Heart left ventricle (tissue), 16 donors: Measurements from ENCODE around the gene ANXA10. TPM values are rescaled to one million over a fixed set of nuclear protein-coding genes. Genes with fewer than 3 reads are reported as not detected.
"Not testable (repeated sequence)": the region's sequence is repeated elsewhere in the genome, so short reads cannot be mapped to it uniquely, and the experiment has no call there.

Experiments used
- ATAC-seq, 4 donors: fragments of 200-7000 bp; cut with Tn5 transposase; one replicate each; pipeline ENCODE4 v1.9.1; 2020 to 2022; ENCODE audit warnings: moderate library complexity in 4 of 4, mild to moderate bottlenecking in 3 of 4, moderate number of reproducible peaks in 1 of 4
- DNase-seq, 5 donors: peaks; one replicate each; pipeline ENCODE4 v3.0.0-alpha.2; 2020
- H3K27ac ChIP-seq, 12 donors: fragments of 200-600 bp; sonication (generic) in 4 of 12; one replicate each; pipeline versions ENCODE4 v1.5.0 to v1.8.0; 2016 to 2022; ENCODE audit warnings: mild to moderate bottlenecking in 2 of 12
- H3K27me3 ChIP-seq, 9 donors: fragments of 200-600 bp; sonication (generic) in 2 of 9; one replicate each; pipeline versions ENCODE4 v1.5.1 to v1.8.0; 2016 to 2022; ENCODE audit warnings: mild to moderate bottlenecking in 3 of 9
- H3K36me3 ChIP-seq, 9 donors: fragments of 200-600 bp; sonication (generic) in 2 of 9; one replicate each; pipeline versions ENCODE4 v1.5.0 to v1.8.0; 2018 to 2022; ENCODE audit warnings: mild to moderate bottlenecking in 2 of 9
- H3K4me1 ChIP-seq, 12 donors: fragments of 200-600 bp; sonication (generic) in 4 of 12; one replicate each; pipeline versions ENCODE4 v1.5.0 to v1.8.0; 2016 to 2022; ENCODE audit warnings: mild to moderate bottlenecking in 3 of 12
- H3K4me3 ChIP-seq, 12 donors: fragments of 200-600 bp; sonication (generic) in 4 of 12; one replicate each; pipeline versions ENCODE4 v1.5.0 to v1.8.0; 2017 to 2022; ENCODE audit warnings: mild to moderate bottlenecking in 9 of 12, moderate library complexity in 4 of 12
- H3K9me3 ChIP-seq, 12 donors: fragments of 200-600 bp; sonication (generic) in 4 of 12; one replicate each; pipeline versions ENCODE4 v1.5.0 to v1.8.0; 2016 to 2022; ENCODE audit warnings: mild to moderate bottlenecking in 1 of 12
- CTCF ChIP-seq, 12 donors: fragments of 200-600 bp; sonication (generic) in 4 of 12; IDR thresholded peaks; one replicate each; pipeline versions ENCODE4 v1.5.0 to v1.8.0; 2018 to 2022; ENCODE audit warnings: antibody characterized with exemption in 12 of 12, mild to moderate bottlenecking in 5 of 12
- POLR2A ChIP-seq, 2 donors: fragments of 450-650 bp; IDR thresholded peaks; one replicate each; pipeline ENCODE4 v1.6.1; 2017; ENCODE audit warnings: antibody characterized with exemption in 2 of 2, mild to moderate bottlenecking in 2 of 2, moderate library complexity in 2 of 2
- WGBS, 4 donors: extraction: QIAGEN DNeasy Blood & Tissue Kit in 2 of 4; methylation state at CpG; one replicate each; pipeline versions ENCODE4 v1.1.5 to v1.1.7; 2013 to 2018; 5-methylcytosine and 5-hydroxymethylcytosine counted together
- intact Hi-C, 10 donors: fragments of 100-400 bp; cut with DNase I; formaldehyde crosslinking; loops; one replicate each; pipeline versions ENCODE4 v1.11.1 to v1.14.2; 2022
- polyA plus RNA-seq, 2 donors: library from polyadenylated mRNA; stranded (reverse); fragments of 200-250 nt; gene quantifications; one replicate each; pipeline ENCODE4 v1.2.3, GENCODE V29; 2013
- total RNA-seq, 9 donors: library from RNA; depleted of rRNA in 2 of 9; stranded (reverse); fragments of >200 nt in 2 of 9; fragmentation: NEBNext Ultra II Directional in 3 of 9; extraction: Animal tissue kit (Norgen Biotek cat#: 25700) in 3 of 9; gene quantifications; one replicate each; pipeline versions ENCODE4 v1.1.0 to v1.2.4, GENCODE V29; 2016 to 2023
- donor health status: ischemic (EF 13 %, LVEDD 7.1; RV severe dilation, severe dysfunction).
- donor health status: healthy with polysubstance abuse.
- donor health status: DM: no; HTN: yes; CAD: no.
- donor health status: DM: no; HTN: no; CAD: no.
- donor health status: ischemic (EF 25% LVEDD 6.9; RV normal size, moderate dysfunction).
- donor health status: ischemic (EF 25% LVEDD 5.7; RV mildly dilated, moderate dysfunction).
- donor health status: healthy.
- donor health status: DM: yes; HTN: yes; CAD: no.
- donor health status: ischemic (EF 35%, LVEDD 5.7; RV mildly dilated, moderate dysfunction).
- donor health status: nonischemic (EF 11% LVEDD 7.7; RV severe dilation, severe dysfunction).
- donor health status: DM: yes; HTN: yes; CAD: no.
- donor health status: PGD.
- donor health status: ischemic (EF 29% LVEDD 5.4; RV normal size, mild dysfunction).
- donor health status: nonischemic (EF 23%, LVEDD 6.1; RV moderate dilation, normal function).

Gene ANXA10
- total and polyA plus RNA-seq, 11 donors = not detected

- DNase-seq (no peak), ATAC-seq (no peak)
- H3K27me3 ChIP-seq = no peaks in the 10 kb centered on the region
- H3K27ac ChIP-seq = no peak overlapping the region
- intact Hi-C loops = no loop called here
- H3K36me3 ChIP-seq = no peaks in the 10 kb centered on the region
- WGBS, 4 donors = 40 to 54% (median 52%) methylated on average over 6 of the region's 6 CpGs
- TF ChIP-seq CTCF (IDR thresholded peaks at IDR 0.05) = no peak
- TF ChIP-seq POLR2A (IDR thresholded peaks at IDR 0.05) = no peak
- H3K4me1 ChIP-seq = no peaks in the 10 kb centered on the region
- no peak overlapping the region for H3K4me3 ChIP-seq
- H3K9me3 ChIP-seq = no peaks in the 10 kb centered on the region
These were observed 36.9 kb downstream of the ANXA10 start for GRCh38 chr4:168129046-168129772.

GRCh38 chr4:168129802-168130201, 37.5 kb downstream of the ANXA10 start:
- Histone ChIP-seq H3K27ac (no peak overlapping the region), H3K36me3 (no peaks in the 10 kb centered on the region), H3K4me1 (no peaks in the 10 kb centered on the region), H3K4me3 (no peak overlapping the region), H3K9me3 (no peaks in the 10 kb centered on the region), H3K27me3 (no peaks in the 10 kb centered on the region)
- TF ChIP-seq CTCF (IDR thresholded peaks at IDR 0.05) (no peak), POLR2A (IDR thresholded peaks at IDR 0.05) (no peak)
- ATAC-seq (no peak), DNase-seq (no peak)
- intact Hi-C loops = no loop called here
- 66 to 82% (median 76%) methylated on average over 2 of the region's 2 CpGs for WGBS, 4 donors

- no peak for ATAC-seq
- H3K4me3 ChIP-seq = no peak overlapping the region
- no peaks in the 10 kb centered on the region for H3K36me3 ChIP-seq
- H3K27me3 ChIP-seq = no peaks in the 10 kb centered on the region
- no peak for DNase-seq
- intact Hi-C loops = no loop called here
- H3K4me1 ChIP-seq = no peaks in the 10 kb centered on the region
- H3K9me3 ChIP-seq = no peaks in the 10 kb centered on the region
- no peak overlapping the region for H3K27ac ChIP-seq
- no peak for TF ChIP-seq CTCF (IDR thresholded peaks at IDR 0.05)
- TF ChIP-seq POLR2A (IDR thresholded peaks at IDR 0.05) = no peak
These were observed 38.9 kb downstream of the ANXA10 start for GRCh38 chr4:168131196-168131595.

- Histone ChIP-seq H3K36me3 (no peaks in the 10 kb centered on the region), H3K9me3 (no peaks in the 10 kb centered on the region), H3K4me3 (no peak overlapping the region), H3K27ac (no peak overlapping the region), H3K27me3 (peaks cover 0 to 5% (median 0%) of the 10 kb centered on the region in 9 donors), H3K4me1 (no peaks in the 10 kb centered on the region)
- intact Hi-C loops = no loop called here
- DNase-seq (no peak), ATAC-seq (no peak)
- no peak for TF ChIP-seq POLR2A (IDR thresholded peaks at IDR 0.05)
These were observed 42.3 kb downstream of the ANXA10 start for GRCh38 chr4:168134651-168135050.

GRCh38 chr4:168135860-168136259, 43.5 kb downstream of the ANXA10 start:
- 55 to 85% (median 68%) methylated on average over 1 of the region's 1 CpG for WGBS, 4 donors
- H3K9me3 ChIP-seq, intact Hi-C loops, H3K36me3 ChIP-seq, ATAC-seq, H3K27ac ChIP-seq, H3K4me3 ChIP-seq, H3K4me1 ChIP-seq, DNase-seq, H3K27me3 ChIP-seq: not testable (repeated sequence)

- H3K4me3 ChIP-seq, ATAC-seq, DNase-seq, intact Hi-C loops, H3K9me3 ChIP-seq, H3K36me3 ChIP-seq, H3K27me3 ChIP-seq, H3K27ac ChIP-seq, H3K4me1 ChIP-seq: not testable (repeated sequence)
- 82 to 96% (median 88%) methylated on average over 2 of the region's 2 CpGs for WGBS, 4 donors
These were observed 45.4 kb downstream of the ANXA10 start for GRCh38 chr4:168137695-168138094.
